Head of caudate nucleus (tissue), 42 donors: ENCODE data around the gene CDC42EP3.

Experiments used
- DNase-seq, 42 donors: peaks; one replicate each; pipeline versions ENCODE4 v3.0.0 to v3.0.0-alpha.2; 2020 to 2021; ENCODE audit warnings: mixed read lengths in 7 of 42
- intact Hi-C: fragments of 100-400 bp; cut with DNase I; formaldehyde crosslinking; loops from one replicate; pipeline ENCODE4 v1.15.0; 2022

Gene CDC42EP3

DNA sequence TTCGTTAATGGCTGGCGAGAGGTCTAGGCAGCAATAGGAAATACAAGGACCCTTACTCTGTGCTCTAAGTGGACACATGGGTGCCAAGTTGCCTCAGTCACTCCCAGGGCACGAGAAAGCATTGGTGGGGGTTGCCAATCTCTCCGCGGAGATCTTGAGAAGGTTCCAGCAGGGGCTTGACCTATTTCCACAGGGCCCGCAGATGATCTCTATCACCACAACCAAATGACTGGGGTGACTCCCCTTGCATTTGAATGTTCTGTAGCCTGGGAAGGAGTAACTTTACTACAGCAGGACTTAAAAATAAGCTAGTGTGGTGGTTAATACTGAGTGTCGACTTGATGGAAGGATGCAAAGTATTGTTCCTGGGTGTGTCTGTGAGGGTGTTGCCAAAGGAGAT, 8.1 kb downstream of the CDC42EP3 start:
- no peak for DNase-seq
- intact Hi-C loops, result no loop called here

- no peak for DNase-seq
- intact Hi-C loops, result no loop called here
These were observed 11.7 kb downstream of the CDC42EP3 start for GRCh38 chr2:37659723-37660122.

- DNase-seq, result no peak
- intact Hi-C loops, result no loop called here
These were observed 12.8 kb downstream of the CDC42EP3 start for GRCh38 chr2:37658682-37659081.

DNA sequence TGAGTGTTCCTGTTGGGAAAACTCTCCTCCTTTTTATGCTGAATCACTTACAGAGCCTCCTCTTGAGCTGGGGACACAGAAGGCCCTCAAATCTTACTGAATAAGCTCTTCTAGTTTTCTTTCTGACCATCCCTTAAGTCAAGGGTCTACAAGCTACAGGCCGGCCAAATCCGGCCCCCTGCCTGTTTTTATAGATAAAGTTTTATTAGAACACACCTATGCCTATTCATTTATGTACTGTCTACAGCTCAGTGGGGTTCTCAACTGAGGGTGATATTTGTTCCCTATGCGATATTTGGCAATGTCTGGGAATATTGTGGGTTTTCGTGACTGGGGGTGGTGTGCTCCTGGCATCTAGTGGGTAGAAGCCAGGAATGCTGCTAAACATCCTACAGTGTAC, 14.0 kb downstream of the CDC42EP3 start:
- DNase-seq, result no peak
- intact Hi-C loops, result no loop called here

DNA sequence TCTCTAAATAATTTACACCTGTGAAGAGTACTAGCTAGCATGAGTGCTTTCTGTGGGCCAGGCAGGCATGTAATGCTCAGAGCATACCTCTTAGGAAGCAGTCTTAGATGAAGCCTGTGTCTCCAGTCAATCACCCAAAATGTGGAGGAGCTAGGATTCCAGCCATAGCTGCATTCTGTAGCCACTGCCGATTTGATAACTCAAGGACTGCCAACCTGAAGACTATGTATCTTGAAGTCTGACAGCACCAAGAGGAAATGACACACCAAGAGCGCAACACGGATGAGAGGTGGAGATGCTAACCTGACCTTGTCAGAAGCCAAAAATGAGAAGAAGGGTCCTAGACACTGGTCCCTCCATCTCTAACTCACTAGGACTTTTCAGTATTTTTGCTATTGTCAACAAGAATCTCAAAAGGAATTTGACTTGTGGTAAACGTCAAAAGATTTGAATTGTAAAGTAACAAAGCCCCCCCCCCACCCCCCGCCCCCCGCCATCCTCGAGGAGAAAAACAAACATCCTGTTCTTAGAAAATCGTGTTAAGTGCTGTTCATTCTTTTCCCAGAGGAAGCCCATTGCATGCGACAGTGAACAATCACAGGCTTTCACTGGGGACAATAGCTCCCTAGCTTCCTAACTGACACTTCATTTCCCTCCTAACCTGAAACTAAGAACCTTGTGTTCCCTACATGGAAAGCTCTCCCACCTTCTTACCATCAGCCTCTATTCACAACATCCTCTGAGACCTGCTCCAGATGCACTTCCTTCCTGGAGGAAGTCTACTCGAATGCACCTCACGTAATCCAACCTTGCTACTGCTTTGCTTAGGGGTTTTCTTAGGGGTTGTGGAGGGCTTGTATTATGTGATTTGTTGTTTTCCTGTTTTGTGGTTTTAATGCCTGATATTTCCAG, 14.7 kb downstream of the CDC42EP3 start:
- intact Hi-C loops, result no loop called here
- DNase-seq, result no peak

- DNase-seq, result no peak
- intact Hi-C loops, result no loop called here
These were observed 16.3 kb downstream of the CDC42EP3 start for GRCh38 chr2:37654932-37655841.

GRCh38 chr2:37654419-37654818, 17.0 kb downstream of the CDC42EP3 start:
- intact Hi-C loops, result no loop called here

GRCh38 chr2:37653805-37654378, 17.6 kb downstream of the CDC42EP3 start:
- peak in 29 of 42 donors; percentile 17 to 58 (median 33) for DNase-seq
- intact Hi-C loops, result no loop called here

More at GRCh38 chr2:37654419-37654818, 17.0 kb downstream of the CDC42EP3 start:
- DNase-seq, result no peak

DNA sequence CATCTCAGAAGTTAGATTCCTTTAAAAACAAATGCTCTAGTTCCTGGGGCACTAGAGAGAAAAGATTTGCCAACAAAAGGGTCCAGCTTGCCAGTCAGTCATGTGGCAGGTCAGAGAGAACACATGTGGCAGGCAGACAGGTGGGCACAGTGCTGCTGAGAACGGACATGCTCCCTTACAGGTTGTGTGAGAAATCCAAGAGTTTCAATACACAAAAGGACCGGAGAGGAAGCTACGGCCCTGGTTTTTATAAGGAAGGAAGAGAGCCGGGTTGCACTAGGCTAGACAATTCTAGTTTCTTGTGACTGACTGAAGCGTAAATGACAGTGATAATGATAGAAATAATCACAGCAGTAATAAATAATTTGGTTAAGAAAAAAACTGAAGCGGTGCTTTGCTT, 18.3 kb downstream of the CDC42EP3 start:
- DNase-seq, result no peak
- intact Hi-C loops, result no loop called here

- no peak for DNase-seq
- intact Hi-C loops, result no loop called here
These were observed 19.2 kb downstream of the CDC42EP3 start for GRCh38 chr2:37652199-37652640.

- no peak for DNase-seq
- intact Hi-C loops, result no loop called here
These were observed 20.8 kb downstream of the CDC42EP3 start for GRCh38 chr2:37650548-37651093.

GRCh38 chr2:37649518-37649917, 21.9 kb downstream of the CDC42EP3 start:
- intact Hi-C loops, result no loop called here
- DNase-seq, result no peak

DNA sequence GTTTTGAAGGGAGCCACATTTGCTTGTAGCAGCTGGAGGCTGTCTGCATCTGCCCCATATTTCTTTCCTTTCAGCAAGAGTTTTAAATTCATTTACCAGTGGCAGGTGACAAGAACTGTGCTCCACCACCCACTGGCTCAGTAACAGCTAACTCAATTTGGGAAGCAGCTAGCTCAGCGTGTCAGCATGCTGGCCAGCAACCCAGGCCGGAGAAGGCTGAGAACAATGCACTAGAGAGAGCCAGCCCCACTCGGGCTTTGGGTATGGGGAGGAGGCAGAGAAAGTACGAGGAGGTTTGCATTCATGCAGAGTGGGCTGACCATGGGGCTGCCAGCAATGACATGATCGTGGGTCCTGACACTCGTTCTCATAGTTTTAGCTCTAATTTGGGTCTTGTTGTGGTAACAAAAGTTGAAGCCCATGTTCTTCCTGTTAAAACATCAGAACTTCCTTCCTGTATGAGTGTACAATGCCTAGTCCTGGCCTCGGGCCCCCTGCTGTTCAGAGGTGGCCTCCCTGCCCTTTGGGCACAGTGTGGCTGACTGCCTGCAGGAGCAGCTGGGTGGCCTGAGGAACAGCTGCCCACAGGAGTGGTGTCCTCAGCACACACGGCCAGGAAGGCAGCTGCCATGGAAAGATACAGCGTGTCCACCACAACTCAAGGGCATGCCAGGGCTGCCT, 23.0 kb downstream of the CDC42EP3 start:
- intact Hi-C loops, result no loop called here
- DNase-seq, result peak in 23 of 42 donors; percentile 18 to 67 (median 42)

- no peak for DNase-seq
- intact Hi-C loops, result no loop called here
These were observed 23.5 kb downstream of the CDC42EP3 start for GRCh38 chr2:37647971-37648330.

GRCh38 chr2:37645836-37646235, 25.6 kb downstream of the CDC42EP3 start:
- intact Hi-C loops, result no loop called here

DNA sequence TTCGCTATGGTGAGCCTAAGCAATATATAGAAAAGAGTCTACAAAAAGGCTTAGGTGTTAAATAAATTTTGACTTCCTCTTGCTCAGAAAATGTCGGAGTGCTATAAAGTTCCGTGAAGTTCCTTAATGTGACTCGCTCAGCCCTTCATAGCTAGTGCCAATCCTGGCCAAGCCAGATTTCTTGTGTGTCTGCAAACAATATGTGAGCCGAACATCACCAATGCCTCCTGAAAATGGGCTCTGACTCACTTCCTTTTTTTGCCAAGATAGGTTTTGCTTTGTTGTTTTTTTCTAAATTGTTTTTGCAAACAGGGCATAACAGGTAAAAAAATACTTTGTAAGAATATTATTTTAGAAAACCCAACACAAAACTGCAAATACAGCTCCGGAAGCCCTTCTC, 26.1 kb downstream of the CDC42EP3 start:
- intact Hi-C loops, result no loop called here
- no peak for DNase-seq

More at GRCh38 chr2:37645836-37646235, 25.6 kb downstream of the CDC42EP3 start:
- no peak for DNase-seq

- no peak for DNase-seq
- intact Hi-C loops, result no loop called here
These were observed 27.3 kb downstream of the CDC42EP3 start for GRCh38 chr2:37644191-37644590.

DNA sequence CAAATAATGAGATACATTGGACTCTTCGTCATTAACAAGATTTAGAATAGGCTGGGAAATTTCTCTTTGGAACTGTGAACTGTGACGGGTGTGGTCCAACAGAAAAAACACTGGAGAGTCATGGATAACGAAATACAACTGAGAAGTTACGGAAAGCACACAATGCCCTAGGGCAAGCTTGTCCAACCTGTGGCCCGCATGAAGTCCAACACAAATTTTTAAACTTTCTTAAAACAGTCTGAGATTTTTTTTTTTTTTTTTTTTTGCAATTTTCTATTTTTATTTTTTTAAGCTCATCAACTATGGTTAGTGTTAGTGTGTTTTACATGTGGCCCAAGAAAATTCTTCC, 27.7 kb downstream of the CDC42EP3 start:
- intact Hi-C loops, result no loop called here
- no peak for DNase-seq
